Measurements from ENCODE around the gene LARP4. TPM values are rescaled to one million over a fixed set of nuclear protein-coding genes. Genes with fewer than 3 reads are reported as not detected.

LARP4 gene
- total and polyA plus RNA-seq, 9 of the 15 experiments (the other 6 are each of a cell fraction or from before 2014, with no cell fraction given), result 31.6 to 84.5 (median 52.4) TPM

GRCh38 chr12:50351120-50352043 is 49.3 kb upstream of the LARP4 start (continued):
- TF ChIP-seq E2F8 (IDR thresholded peaks at IDR 0.05; ENCODE audit: low read depth, partially characterized antibody) (no peak), ZNF184 (CRISPR knock-in tag; IDR thresholded peaks at IDR 0.05) (no peak), NRF1 (conservative IDR thresholded peaks at IDR 0.05 in 1 of 2, IDR thresholded peaks at IDR 0.05 in 1 of 2) (peak; percentile 82 to 84), TRIM28 (IDR thresholded peaks at IDR 0.05) (peak; percentile 39; the same call in 1 of the 2 replicates), GTF2E2 (tag; IDR thresholded peaks at IDR 0.05) (no peak)

- Histone ChIP-seq H3K36me3 (ENCODE audit: control insufficient read depth, insufficient read depth, low read length) (no peaks in the 10 kb centered on the region), H2AFZ (ENCODE audit: low read depth, low read length) (no peak overlapping the region; the same call in 1 of the 2 replicates), H3K27ac (ENCODE audit: extremely low read depth, low read depth, low read length) (no peak overlapping the region), H3K9me1 (ENCODE audit: control insufficient read depth, insufficient read depth, low read length) (no peaks in the 10 kb centered on the region), H3K4me2 (ENCODE audit: insufficient read depth, low read length) (no peak overlapping the region), H3K4me3 (no peak overlapping the region), H3K9me3 (replicated peaks; ENCODE audit: control insufficient read depth, insufficient read depth, low read depth, low read length) (no peaks in the 10 kb centered on the region), H3K9ac (ENCODE audit: insufficient read depth in 1 of 2, low read depth in 2 of 2, low read length in 2 of 2) (peak overlapping the region in 1 of 2 experiments; percentile 57; a peak in 1 of 4 replicates), H3K4me1 (replicated peaks in 1 of 2; ENCODE audit: control insufficient read depth in 2 of 2, insufficient read depth in 2 of 2, low read length in 2 of 2) (peaks cover 4 to 6% of the 10 kb centered on the region in 2 experiments; a peak in 4 of 5 replicates), H3K27me3 (ENCODE audit: control insufficient read depth in 2 of 2, insufficient read depth in 2 of 2, low read length in 2 of 2) (no peaks in the 10 kb centered on the region), H3K79me2 (ENCODE audit: control insufficient read depth, insufficient read depth, low read length) (no peaks in the 10 kb centered on the region), H4K20me1 (replicated peaks; ENCODE audit: control insufficient read depth, insufficient read depth, low read length) (no peaks in the 10 kb centered on the region)
- ChIA-PET CTCF (ENCODE audit: low intra/inter-chr PET ratio) (no interaction called here), POLR2A (interaction anchor here (0.9 kb wide), 1 partner anchor 51 kb away, joined by 3 read pairs; no protein-coding TSS in a partner anchor)
- ATAC-seq (peak; percentile 24; the same call in 1 of the 3 replicates), DNase-seq (ENCODE audit: extremely low read depth in 1 of 4, low spot score in 3 of 4) (no peak), FAIRE-seq (no peak)
- in situ Hi-C loops (cut with MboI), result no loop called here
- TF ChIP-seq RB1 (IDR thresholded peaks at IDR 0.05; ENCODE audit: low read depth), result no peak
- no peak for TF ChIP-seq SMAD2 (IDR thresholded peaks at IDR 0.05; ENCODE audit: low read depth, low read length)
- TF ChIP-seq ZNF561 (CRISPR knock-in tag; conservative IDR thresholded peaks at IDR 0.05), result no peak
- TF ChIP-seq XRCC5 (IDR thresholded peaks at IDR 0.05; ENCODE audit: low read depth, low read length), result no peak
- TF ChIP-seq KDM1A (IDR thresholded peaks at IDR 0.05), result no peak
- no peak for TF ChIP-seq KLF1 (tag; IDR thresholded peaks at IDR 0.05)
- TF ChIP-seq ZBTB7A (IDR thresholded peaks at IDR 0.05; ENCODE audit: borderline replicate concordance, control insufficient read depth, low read depth, low read length), result no peak
- TF ChIP-seq NFE2L1 (tag; IDR thresholded peaks at IDR 0.05; ENCODE audit: borderline replicate concordance, low read depth), result no peak
- no peak for TF ChIP-seq IRF9 (tag; IDR thresholded peaks at IDR 0.05)
- no TSS peak for BruUV-seq (replicated peaks)
- whole genome bisulfite sequencing (ENCODE audit: insufficient coverage, low coverage, missing lambda C conversion rate), result 71% methylated on average over 3 of the region's 3 CpGs
- intact Hi-C loops (cut with micrococcal nuclease), result no loop called here
Observed at GRCh38 chr12:50353404-50353803, 47.3 kb upstream of the LARP4 start.
